RWPE1 (cell line): ENCODE data around the gene AZU1.

Experiments used
- CTCF ChIA-PET: fragments of 350-600 bp; sonication (Branson Sonifier 250); formaldehyde crosslinking; extraction: SDS; loops from one replicate; lab custom pipeline; 2021; lab: Yijun Ruan, JAX
- POLR2A ChIA-PET: fragments of 400-600 bp; formaldehyde crosslinking; extraction: SDS; loops from one replicate; lab custom pipeline; 2020; ENCODE audit warnings: antibody characterized with exemption; ENCODE audit not compliant: low non-redundant PET; lab: Yijun Ruan, JAX
- DNase-seq: peaks from one replicate; pipeline ENCODE4 v3.0.0; 2012; ENCODE audit warnings: low spot score
- H3K27ac ChIP-seq: fragments of 450-650 bp; 2 replicates; pipeline ENCODE4 v1.5.1; 2017
- CTCF ChIP-seq: fragments of 450-650 bp; conservative IDR thresholded peaks from 2 replicates; pipeline ENCODE4 v1.5.1; 2017; ENCODE audit warnings: low read depth, mild to moderate bottlenecking

The AZU1 gene

GRCh38 chr19:866769-867300 is 39.2 kb downstream of the AZU1 start:
- CTCF ChIA-PET = interaction anchor here (0.6 to 1.0 kb wide), 2 partner anchors 10 to 697 kb away, joined by 4 to 5 read pairs; no protein-coding TSS in a partner anchor
- no peak for TF ChIP-seq CTCF
- no peak for DNase-seq
- peak overlapping the region; percentile 49 for H3K27ac ChIP-seq
- POLR2A ChIA-PET = no interaction called here

DNA sequence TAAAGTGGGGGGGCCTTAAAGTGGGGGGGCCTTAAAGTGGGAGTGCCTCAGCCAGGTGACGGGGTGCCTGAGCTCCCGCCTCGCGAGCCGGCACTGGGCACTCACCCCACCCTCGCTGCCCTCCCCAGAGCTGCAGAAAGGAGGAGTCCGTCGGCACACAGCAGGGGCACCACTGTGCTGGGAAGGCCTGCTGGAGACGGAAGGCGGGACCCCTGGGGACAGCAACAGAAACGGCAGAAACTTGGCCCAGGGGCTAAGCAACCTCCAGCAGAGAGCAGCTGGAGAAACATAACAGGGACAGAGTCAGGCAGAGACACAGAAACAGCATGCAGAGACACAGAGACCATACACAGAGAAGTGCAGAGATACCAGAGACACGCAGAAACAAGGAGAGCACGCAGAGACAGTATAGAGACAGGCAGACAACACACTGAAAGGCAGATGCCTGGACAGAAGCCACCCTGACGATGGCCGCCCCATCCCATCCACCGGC is 39.7 kb downstream of the AZU1 start:
- TF ChIP-seq CTCF = no peak
- peak overlapping the region; percentile 49 for H3K27ac ChIP-seq
- POLR2A ChIA-PET = no interaction called here
- CTCF ChIA-PET = interaction anchor here (0.6 to 1.0 kb wide), 3 partner anchors 11 to 696 kb away, joined by 3 to 5 read pairs (median 4); no protein-coding TSS in a partner anchor
- DNase-seq = no peak

- TF ChIP-seq CTCF = no peak
- no peak for DNase-seq
- ChIA-PET CTCF (interaction anchor here (0.6 to 1.0 kb wide), 2 partner anchors 11 to 352 kb away, joined by 3 to 5 read pairs; no protein-coding TSS in a partner anchor), POLR2A (no interaction called here)
- H3K27ac ChIP-seq = peak overlapping the region; percentile 92
Observed at GRCh38 chr19:867855-868457, 40.3 kb downstream of the AZU1 start.

DNA sequence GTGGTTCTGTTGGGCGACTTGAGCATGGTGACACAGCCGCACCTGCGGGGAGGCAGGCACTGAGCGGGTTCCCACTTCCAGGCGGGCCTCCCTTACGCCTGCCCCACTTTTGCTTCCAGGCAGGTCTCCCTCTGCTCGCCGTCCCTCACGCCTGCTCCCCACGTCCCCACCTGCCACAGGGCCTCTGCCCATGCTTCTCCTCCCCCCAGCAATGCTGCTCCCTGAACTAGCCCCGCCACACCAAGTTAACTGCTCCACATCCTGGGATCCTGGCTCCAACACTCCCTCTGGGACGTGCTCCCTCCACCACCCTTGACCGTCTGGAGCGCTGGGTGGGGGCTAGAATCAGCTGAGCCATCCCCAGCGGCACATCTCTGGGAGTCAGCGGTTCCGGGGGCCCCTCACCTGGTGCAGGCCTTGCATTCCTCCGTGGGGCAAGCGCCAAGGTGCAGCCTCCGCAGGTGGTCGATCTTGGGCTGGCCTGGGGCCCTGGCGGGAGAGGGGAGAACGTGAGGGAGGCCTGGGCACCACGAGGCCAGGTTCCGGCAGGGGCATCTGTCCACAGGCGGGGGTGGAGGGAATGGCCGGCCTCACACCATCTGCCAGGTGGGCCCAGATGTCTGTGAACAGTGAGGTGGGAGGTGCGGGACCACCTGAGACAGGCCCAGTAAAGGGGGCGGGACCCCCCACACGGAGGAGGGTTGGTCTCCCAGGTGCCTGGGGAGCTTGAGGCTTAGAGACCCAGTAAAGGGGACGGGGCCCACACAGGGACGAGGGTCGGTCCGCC is 41.0 kb downstream of the AZU1 start:
- POLR2A ChIA-PET = no interaction called here

GRCh38 chr19:869245-870177 is 41.9 kb downstream of the AZU1 start:
- ChIA-PET POLR2A (no interaction called here), CTCF (no interaction called here)
- no peak for TF ChIP-seq CTCF
- peak overlapping the region; percentile 92 for H3K27ac ChIP-seq
- DNase-seq = peak; percentile 69

More for the DNA sequence above, 41.0 kb downstream of the AZU1 start:
- no peak for DNase-seq
- peak overlapping the region; percentile 92 for H3K27ac ChIP-seq
- TF ChIP-seq CTCF = no peak
- CTCF ChIA-PET = no interaction called here
